Embryonic facial prominence (tissue), 1 donor: ENCODE data around the gene C11orf52.
A peak's percentile ranks its signal among the peaks of the same experiment; 100 is the strongest.
"Not testable (repeated sequence)": the region's sequence is repeated elsewhere in the genome, so short reads cannot be mapped to it uniquely, and the experiment has no call there.

Source experiments
- DNase-seq: peaks from one replicate; pipeline ENCODE4 v3.0.0-alpha.2; 2016; ENCODE audit errors: extremely low spot score

C11orf52 gene, protein sequence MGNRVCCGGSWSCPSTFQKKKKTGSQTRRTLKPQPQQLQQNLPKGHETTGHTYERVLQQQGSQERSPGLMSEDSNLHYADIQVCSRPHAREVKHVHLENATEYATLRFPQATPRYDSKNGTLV

DNA sequence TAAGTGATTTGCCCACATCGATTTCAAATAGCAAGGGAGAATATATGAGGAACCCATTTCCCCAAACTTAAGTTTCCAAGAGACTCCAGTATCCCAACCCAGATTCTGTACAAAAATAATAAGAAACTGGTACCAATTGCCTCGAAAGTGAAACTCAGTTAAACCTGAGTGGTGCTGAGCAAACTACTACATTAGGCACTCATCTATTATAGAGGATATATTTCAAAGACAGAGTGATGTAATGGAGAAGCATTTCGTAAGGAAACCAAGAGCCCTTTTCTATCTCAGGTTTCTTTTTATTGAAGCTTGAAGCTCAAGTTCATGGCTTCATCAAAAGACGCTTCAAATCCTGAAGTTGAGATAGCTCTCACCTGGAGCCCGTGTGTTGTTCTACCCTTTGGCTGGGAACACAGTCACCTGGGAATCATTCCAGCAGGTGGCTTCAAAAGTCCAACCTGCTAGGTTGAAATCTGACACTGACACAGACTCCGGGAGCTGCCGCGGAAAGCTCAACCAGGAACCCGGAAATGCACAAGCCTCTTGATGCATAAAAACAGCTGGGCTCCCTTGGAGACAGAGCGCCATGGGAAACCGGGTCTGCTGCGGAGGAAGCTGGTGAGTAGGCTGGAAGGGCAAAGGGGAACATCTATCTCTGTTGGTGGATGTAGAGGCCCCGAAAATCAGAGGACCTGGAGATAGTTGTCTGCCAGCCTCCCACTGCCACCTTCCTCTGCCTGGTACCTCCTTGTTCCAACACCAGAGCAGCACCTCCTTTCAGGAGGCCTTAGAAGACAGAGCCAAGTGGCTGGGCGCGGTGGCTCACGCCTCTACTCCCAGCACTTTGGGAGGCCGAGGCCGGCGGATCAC lies at the start of gene C11orf52:
C11orf52 (plus strand) TSS at position 524 of the 867 bp plus-strand sequence; CDS start at position 584, 60 bp downstream.
- no peak for DNase-seq

DNA sequence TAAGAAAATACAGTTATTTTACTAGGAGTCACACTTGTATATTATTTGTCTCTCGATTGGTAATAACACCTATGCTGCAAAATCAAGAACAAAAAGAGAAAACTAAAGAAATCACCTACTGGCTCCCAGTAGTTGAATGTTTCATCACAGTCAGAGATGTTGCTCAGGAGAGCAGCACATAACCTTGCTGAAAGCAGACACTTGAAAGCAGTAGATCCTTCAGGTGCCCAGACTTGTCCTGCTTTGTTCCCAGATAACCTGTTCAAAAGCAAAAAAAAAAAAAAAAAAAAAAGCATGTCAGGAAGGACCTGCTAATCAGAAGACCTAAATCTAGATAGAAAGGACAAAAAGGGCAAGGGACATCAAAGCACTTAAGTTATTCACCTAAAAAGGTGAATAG lies 48.6 kb upstream of the C11orf52 start:
- DNase-seq = no peak

DNA sequence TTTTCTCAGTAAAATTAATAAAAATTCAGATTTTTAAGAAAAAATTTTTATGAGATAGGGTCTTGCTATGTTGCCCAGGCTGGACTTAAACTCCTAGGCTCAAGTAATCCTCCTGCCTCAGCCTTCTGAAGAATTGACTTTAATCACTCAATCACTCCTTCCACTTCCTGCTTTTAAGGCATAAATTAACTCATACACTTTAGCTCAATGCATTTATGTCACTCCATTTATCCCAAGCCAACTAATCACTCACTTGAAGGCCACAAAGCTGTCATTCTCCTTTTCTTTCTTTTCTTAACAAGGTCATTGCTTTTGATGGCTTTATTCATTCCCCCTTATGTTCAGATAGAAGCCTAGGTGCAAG lies 48.2 kb upstream of the C11orf52 start:
- no peak for DNase-seq

DNA sequence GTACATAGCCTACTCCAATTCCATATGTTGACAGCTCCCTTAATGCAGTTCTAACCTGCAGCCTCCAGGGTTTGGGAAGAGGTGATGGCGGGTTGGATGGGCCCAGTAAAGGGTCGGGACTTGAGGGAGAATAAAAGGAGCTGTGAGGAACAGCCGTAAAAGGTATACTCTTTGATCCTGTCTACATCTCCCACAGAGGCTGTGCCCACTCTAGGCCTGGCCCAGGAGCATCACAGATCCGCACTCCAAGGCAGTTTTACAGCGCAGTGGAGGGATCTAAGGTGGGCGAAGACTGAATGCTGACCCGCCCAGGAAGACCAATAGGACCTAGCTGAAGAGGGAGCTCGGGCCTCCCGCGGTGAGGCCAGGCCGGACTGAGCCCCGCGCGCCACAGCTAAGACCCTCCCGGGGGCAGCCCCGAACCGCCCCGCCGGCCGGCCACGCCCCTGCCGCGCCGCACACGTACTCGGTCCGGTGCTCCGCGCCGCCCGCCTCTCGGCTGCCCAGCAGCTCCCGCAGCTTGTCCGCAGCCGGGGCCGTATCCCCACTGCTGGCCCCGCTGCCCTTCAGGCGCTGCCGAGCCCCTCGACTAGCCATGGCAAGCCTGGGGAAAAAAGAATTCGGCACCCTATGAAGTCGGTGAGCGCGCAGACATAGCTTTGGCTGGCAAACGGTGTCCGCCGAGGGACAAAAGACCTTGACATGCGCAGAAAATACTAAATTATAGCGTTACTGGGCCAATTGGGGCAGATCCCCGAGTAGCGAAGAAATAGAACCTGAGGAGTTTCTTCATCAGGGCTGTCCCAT lies 47.6 kb upstream of the C11orf52 start, which contains the start of gene ALG9:
ALG9 (minus strand) TSS at position 696 of the 807 bp plus-strand sequence; CDS start at position 597, 99 bp downstream.
- peak; percentile 49 for DNase-seq

DNA sequence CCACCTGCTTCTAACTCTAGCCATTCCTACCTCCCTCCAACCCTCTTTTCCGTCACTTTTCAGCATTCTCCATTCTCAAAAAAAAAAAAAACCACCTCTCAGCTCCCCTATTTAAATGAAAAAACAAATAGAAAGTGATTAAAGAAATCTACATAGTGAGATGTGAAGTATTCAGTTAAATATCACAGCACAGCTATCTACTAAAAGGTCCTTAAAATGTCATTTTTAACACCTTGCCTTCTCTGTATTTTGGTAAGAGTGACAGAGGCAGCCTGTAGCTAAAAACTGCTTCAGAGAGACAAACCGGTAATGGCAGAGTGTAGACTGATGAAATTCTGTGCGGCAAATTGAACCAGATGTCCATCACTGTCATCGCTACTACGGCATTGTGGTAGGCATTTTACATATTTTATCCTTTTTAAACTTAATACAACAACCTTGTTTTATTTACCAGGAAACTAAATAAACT lies 47.0 kb upstream of the C11orf52 start:
- no peak for DNase-seq

DNA sequence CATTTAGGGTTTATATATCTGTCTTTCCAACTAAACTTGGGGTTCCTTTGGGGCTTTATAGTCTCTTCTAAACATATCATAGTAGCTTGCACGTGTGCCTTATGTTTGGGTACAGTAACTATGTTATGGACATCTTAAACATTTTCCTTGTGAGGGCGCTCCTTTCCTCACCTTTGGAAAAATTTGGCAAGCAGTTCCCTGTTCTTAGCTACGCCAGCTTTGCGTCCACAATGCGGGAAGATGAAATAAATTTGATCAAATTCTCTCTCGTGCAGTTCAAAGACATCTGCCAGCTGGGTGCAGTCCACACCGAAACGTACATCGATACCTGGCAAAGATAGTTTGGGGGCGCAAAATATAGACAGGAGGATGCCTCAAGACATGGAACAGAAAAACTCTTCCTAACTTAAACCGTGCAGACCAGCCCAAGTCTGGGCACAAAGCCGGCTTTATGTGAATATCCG lies 40.3 kb upstream of the C11orf52 start:
- DNase-seq = peak; percentile 12

DNA sequence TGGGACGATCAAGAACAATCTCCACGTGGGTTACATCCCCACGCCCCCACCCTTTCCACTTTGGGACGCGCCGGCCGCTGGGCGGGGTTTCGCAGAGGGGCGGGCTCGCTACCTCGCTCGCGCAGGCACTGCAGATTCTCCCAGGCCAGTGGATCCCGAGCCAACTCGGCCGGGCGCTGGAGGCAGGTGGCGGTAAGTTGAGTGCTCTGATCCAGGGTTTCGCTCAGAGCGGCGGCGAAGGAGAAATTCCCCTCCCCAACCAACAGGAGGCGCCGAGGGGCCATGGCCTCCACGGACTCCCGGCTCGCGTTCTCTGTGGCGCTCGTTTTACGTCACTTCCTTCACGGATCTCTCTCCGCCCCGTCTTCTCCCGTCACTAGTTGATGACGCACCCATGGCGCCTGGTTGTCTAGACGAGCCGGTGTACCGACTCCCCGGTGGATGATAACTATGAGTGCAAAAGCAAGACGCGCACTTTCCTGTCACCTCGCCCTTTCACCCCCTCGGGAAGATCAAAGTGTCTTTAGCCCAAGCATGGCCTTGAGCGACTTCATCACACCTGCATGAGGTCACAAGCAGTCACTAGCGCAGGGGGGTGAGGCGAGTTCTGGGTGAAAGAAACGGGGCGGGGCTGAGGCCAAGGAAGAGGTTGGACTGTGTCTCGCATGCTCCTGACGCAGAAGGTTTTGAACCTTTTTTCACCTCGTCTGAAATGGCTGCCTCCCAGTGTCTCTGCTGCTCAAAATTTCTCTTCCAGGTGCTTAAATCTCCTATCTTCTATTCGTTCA lies 39.7 kb upstream of the C11orf52 start, which contains the start of the genes CFAP68 and FDXACB1:
CFAP68 (plus strand) TSS at position 693 of the 788 bp plus-strand sequence; CDS start at position 713, 20 bp downstream.
FDXACB1 (minus strand) TSS at position 317 of the 788 bp plus-strand sequence; CDS start at position 284, 33 bp downstream.
- peak; percentile 97 for DNase-seq

DNA sequence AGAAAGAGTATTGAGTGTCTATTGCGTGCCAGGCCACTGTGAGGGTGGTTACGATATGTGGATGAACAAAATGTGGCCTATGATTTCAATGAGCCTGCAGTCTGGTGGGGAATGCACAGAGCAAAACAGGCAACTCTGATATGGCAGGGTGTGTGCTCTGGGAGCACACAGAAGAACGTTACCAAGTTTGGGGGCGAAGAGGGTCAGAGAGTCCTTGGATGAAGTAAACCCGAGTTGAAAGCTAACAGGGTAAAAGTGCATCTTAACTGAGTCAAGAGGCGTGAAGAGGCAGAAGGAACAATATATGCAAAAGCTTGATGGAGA lies 39.1 kb upstream of the C11orf52 start:
- DNase-seq = no peak

DNA sequence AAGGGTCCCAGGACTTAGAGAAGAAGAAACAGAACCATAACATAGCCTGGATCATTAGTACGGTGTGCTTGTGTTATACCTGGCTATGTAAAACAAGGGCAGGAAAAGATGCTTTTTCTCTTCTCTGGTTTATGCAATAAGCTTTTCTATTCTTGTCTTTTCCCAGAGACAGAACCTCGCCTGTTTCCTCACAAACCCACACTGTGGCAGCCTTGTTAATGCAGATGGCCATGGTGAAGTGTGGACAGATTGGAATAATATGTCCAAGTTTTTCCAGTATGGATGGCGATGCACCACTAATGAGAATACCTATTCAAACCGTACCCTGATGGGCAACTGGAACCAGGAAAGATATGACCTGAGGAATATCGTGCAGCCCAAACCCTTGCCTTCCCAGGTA lies 36.5 kb upstream of the C11orf52 start:
- no peak for DNase-seq

DNA sequence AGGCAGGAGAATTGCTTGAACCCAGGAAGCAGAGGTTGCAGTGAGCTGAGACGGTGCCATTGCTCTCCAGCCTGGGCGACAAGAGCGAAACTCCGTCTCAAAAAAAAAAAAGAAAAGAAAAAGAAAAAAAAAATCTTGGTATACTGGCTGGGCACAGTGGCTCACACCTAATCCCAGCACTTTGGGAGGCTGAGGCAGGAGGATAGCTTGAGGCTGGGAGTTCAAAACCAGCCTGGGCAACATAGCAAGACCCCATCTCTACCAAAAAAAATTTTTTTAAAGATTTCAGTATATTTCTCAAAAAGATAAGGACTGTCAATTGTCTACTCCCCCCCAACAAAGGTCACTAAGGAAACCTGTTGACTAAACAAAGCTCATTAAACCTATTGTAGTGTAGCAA lies 33.7 kb upstream of the C11orf52 start:
- not testable (repeated sequence) for DNase-seq

DNA sequence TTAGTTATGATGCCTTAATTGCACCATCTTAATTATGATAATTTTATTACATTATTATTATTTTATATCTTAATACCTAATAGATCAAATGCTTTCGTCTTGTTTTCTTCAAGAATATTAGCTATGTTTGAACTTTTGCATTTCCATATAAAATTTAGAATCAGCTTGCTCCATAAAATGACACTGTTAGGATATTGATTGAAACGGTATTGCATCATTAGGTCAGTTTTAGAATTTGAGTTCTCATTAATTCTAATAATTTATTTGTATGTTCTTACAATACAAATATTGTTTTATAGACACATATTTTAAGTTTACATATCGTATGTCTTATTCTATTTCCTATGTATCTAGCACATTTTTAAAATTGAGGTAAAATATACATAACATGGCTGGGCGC lies 32.7 kb upstream of the C11orf52 start:
- no peak for DNase-seq

DNA sequence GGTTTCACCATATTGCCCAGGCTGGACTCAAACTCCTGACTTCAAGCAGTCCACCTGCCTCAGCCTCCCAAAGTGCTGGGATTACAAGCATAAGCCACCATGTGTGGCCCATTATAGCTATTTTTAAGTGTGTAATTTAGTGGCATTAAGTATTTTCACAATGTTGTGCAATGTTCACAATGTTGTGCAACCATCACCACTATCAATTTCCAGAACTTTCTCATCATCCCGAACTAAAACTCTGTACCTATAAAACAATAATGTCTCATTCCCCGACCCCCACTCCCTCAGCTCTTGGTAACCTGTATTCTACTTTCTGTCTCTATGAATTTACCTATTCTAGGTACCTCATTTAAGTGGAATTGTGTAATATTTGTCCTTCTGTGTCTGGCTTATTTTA lies 31.9 kb upstream of the C11orf52 start:
- DNase-seq = no peak

DNA sequence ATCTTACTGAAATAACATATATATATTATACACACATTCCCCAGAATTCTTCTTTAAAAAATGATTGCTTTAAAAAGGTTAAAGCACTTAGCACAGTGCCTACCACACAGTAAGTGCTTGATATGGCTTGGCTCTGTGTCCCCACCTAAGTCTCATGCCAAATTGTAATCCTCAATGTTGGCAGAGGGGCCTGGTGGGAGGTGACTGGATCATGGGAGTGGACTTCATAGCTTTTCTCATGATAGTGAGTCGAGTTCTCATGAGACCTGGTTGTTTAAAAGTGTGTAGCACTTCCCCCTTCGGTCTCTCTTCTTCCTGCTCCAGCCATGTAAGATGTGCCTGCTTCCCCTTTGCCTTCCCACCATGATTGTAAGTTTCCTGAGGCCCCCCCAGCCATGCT lies 13.3 kb upstream of the C11orf52 start:
- no peak for DNase-seq

DNA sequence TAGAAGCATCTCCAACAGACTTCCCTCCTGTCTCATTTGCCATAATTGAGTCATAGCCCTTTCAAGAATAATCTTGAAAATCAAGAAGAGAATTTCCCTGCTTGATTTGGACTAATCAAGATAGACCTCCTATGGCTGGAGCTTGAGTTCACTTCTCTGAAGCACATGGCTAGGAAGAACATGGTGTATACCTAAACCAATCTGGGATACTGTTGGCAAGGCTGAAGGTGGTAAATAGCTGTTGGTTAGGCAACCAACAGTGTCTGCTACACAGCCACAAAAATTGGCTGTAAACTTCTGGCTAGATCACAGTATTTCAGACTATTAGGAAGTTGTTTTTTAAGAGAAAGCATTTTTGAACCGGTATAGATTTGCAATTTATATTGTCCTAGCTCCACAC lies 12.0 kb upstream of the C11orf52 start:
- DNase-seq = no peak

DNA sequence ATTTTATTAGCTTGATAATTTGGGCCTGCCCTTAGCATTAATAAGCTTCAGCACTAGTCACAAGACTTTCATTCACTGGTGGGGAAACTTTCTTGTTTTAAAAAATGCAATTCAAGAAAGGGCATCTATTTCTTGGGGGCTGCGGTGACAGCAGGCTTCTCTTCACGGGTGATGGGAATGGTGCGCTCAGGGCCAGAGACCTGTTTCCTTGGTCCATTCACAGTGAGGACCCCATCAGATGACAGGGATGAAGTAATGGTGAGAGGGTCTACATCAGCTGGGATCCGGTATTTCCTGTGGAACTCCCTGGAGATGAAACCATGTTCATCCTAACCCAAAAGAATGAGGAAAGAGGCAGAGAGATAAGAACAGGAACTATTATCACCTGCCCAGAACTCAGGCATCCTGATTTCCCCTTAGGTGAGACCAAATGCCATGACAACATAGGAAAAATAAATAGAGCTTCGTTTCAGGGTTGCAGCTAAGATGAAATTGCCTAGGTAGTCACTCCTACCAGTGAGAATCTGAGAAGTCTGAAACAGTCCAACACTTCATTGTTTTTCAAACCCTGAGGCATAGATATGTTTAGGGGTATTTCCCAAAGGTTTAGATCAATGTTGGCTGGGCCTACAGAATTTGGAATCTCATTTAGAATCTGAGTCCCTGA lies 9.9 kb upstream of the C11orf52 start:
- DNase-seq = no peak

DNA sequence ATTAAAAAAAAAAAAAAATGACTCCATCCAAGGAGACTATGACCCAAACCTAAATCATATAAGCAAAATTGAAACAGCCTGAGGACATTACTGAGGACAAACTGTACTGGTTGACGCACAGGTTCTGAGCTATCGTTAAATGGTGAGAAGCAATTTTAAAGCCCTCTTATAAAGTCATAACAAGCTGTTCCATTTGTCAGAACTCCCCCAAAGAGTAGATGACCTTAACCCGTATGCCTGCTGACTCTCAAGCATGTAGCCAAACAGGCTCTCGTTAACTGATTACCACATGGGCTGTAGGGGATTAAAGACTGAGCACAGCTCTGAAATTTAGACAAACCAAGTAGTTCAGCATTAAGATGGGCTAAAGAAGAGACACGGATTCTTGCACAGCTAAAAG lies 9.3 kb upstream of the C11orf52 start:
- no peak for DNase-seq

DNA sequence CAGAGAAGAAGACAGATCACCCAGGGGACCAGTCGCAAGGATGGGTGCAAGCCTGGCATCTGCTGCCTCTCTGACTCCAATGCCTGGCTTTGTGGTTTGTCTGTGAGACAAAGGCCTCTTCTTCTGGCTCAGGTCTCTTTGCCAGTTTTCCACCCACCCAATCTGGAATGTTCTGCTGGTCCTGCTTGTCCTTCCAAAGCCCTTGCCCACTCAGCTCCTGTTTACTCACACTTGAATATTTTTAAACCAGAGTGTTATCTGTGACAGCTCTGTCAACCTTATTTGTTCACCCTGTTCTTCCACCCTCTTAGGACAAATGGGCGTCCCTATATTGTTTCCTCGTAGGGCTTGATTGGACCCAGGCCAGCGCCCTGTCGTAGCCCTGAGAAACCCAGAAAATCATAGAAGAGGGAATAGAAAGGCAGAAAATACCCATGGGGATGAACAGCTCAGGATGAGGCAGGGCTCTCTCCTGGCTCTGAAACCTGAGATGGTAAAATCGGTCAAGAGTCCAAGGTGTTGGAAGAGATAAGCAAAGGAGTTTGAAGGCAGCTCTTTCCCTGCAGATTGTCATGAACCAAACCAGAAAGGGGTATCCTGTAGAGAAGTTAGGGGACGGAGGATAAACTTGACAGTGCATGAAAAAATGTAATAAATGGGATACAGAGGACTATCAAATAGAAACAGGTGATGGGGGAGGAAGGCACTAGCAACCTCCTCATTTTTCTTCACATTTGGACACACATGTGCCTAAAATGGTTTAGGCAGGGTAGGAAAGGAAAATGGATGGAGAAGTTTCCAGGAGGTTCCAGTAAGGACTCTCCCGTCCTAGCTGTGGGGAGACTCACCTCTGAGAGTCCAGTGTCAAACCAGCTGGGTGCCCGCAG lies 7.8 kb upstream of the C11orf52 start:
- no peak for DNase-seq

DNA sequence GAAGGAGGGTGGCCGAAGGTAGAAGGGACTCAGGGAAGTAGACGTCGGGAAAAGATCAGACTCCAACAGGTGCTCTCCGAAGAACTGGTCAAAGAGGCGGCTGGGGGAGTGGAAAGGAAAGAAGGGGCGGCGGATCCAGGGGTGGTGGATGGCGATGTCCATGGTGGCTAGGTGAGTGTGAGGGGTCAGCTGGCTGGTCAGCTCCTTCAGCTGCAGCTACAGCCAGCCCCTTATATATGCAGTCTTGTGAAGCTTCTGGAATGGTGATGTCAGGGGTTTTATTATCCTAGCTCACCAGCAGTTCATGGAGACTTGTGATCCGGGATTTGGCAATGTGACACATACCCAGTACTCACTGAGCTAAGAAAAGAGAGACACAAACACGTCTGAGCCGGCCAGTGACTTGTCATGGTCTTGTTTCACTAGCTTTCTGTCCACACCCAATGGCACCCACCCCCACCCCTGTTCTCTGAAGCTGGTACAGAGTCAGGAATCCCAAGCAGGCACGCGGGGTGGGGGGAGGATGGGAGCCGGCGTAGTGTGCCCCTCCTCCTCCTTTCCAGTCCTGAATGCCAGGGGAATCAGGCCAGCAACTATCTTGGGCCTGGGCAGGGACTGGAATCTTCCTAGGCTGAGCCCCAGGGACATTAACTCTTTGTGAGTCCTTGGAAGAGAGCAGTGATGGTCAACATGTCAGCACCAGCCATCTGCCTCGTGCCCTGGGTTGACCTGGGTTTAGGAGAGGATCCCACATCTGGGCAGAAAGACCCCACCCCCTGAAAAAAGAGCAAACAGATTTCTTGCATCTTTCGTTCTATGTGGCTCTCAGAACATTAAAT lies 6.9 kb upstream of the C11orf52 start, which contains the start of gene CRYAB:
CRYAB (minus strand) TSS at position 208 of the 839 bp plus-strand sequence; CDS start at position 162, 46 bp downstream.
- DNase-seq = no peak

DNA sequence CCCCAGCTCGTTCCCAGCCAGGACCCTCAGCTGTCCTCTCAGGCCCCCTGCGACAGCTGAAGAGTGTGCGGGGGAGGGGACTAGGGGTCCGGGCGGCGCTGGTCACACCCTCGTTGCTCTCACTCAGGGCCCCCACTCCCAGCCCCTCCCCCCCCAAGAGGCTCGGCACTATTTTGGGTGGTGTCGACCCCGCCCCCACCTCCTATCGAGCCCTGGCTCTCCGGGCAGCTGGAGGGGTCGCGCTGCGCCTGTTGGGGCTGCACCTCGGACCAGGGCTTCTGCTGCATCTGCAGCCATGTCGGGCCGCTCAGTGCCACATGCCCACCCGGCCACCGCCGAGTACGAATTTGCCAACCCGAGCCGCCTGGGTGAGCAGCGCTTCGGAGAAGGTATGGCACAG lies 6.2 kb upstream of the C11orf52 start, which contains the start of gene HSPB2:
HSPB2 (plus strand) TSS at position 200 of the 400 bp plus-strand sequence; CDS start at position 296, 96 bp downstream.
- DNase-seq = no peak
